HEK293 (cell line): ENCODE measurements around the gene MSL3B.

Experiments
- CTCF ChIA-PET: fragments of 350-600 bp; formaldehyde crosslinking; extraction: SDS; loops from one replicate; lab custom pipeline; 2021; ENCODE audit warnings: antibody characterized with exemption; lab: Yijun Ruan, JAX
- POLR2A ChIA-PET: fragments of 300-600 bp; formaldehyde crosslinking; extraction: SDS; loops from one replicate; lab custom pipeline; 2020; ENCODE audit warnings: antibody characterized with exemption, inconsistent platforms; lab: Yijun Ruan, JAX
- H3K27ac ChIP-seq: fragments of 200-500 bp; sonication (Bioruptor generic); 2 replicates; pipeline ENCODE4 v1.5.1; 2014; ENCODE audit warnings: low read depth, low read length, control low read depth, inconsistent platforms; ENCODE audit errors: extremely low read depth
- H3K36me3 ChIP-seq, 2 experiments: fragments of 200-500 bp in 1 of 2; sonication (Bioruptor generic) in 1 of 2; 1 replicate in 1 of 2; 2 replicates in 1 of 2; pipeline ENCODE4 v1.5.1; 2014 to 2017; ENCODE audit warnings: inconsistent platforms in 2 of 2, low read length in 2 of 2; ENCODE audit not compliant: control insufficient read depth in 2 of 2, insufficient read depth in 1 of 2
- H3K4me1 ChIP-seq: fragments of 200-500 bp; sonication (Bioruptor generic); 2 replicates; pipeline ENCODE4 v1.5.1; 2014; ENCODE audit warnings: mild to moderate bottlenecking, low read length, inconsistent platforms; ENCODE audit not compliant: control insufficient read depth, insufficient read depth
- H3K4me3 ChIP-seq: 2 replicates; pipeline ENCODE4 v1.5.1; 2011; ENCODE audit warnings: low read depth, mild to moderate bottlenecking, control low read depth, low read length, moderate library complexity
- H3K9me3 ChIP-seq: fragments of 200-500 bp; sonication (Bioruptor generic); 2 replicates; pipeline ENCODE4 v1.5.1; 2014; ENCODE audit warnings: low read depth, low read length, inconsistent platforms; ENCODE audit not compliant: control insufficient read depth, insufficient read depth
- KLF7 ChIP-seq: fragments of 450-650 bp; formaldehyde crosslinking; IDR thresholded peaks from 2 replicates; pipeline ENCODE4 v1.5.1; 2016; ENCODE audit warnings: missing biosample characterization, missing genetic modification characterization, borderline replicate concordance
- KLF8 ChIP-seq: fragments of 450-650 bp; formaldehyde crosslinking; IDR thresholded peaks from 2 replicates; pipeline ENCODE4 v1.5.1; 2016; ENCODE audit warnings: missing biosample characterization, missing genetic modification characterization
- SP2 ChIP-seq: fragments of 450-650 bp; formaldehyde crosslinking; IDR thresholded peaks from 2 replicates; pipeline ENCODE4 v1.5.1; 2016; ENCODE audit warnings: missing biosample characterization, missing genetic modification characterization
- ZBTB7A ChIP-seq: fragments of 450-650 bp; formaldehyde crosslinking; IDR thresholded peaks from 2 replicates; pipeline ENCODE4 v1.5.1; 2016; ENCODE audit warnings: low read depth, missing biosample characterization, missing genetic modification characterization
- ZEB2 ChIP-seq: fragments of 450-650 bp; formaldehyde crosslinking; IDR thresholded peaks from 2 replicates; pipeline ENCODE4 v1.5.1; 2016; ENCODE audit warnings: missing biosample characterization, missing genetic modification characterization
- ZNF112 ChIP-seq: fragments of 450-650 bp; formaldehyde crosslinking; IDR thresholded peaks from 2 replicates; pipeline ENCODE4 v1.5.0; 2017; ENCODE audit warnings: missing biosample characterization, missing genetic modification characterization
- ZNF114 ChIP-seq: fragments of 450-650 bp; formaldehyde crosslinking; IDR thresholded peaks from 2 replicates; pipeline ENCODE4 v1.5.0; 2017; ENCODE audit warnings: missing biosample characterization, missing genetic modification characterization
- ZNF121 ChIP-seq: fragments of 450-650 bp; formaldehyde crosslinking; IDR thresholded peaks from 2 replicates; pipeline ENCODE4 v1.5.1; 2016; ENCODE audit warnings: missing biosample characterization, missing genetic modification characterization
- ZNF26 ChIP-seq: fragments of 450-650 bp; formaldehyde crosslinking; IDR thresholded peaks from 2 replicates; pipeline ENCODE4 v1.5.1; 2016; ENCODE audit warnings: missing biosample characterization, missing genetic modification characterization
- ZNF37A ChIP-seq: fragments of 450-650 bp; IDR thresholded peaks from 2 replicates; pipeline ENCODE4 v1.5.1; 2018; ENCODE audit warnings: missing biosample characterization, missing genetic modification characterization
- ZNF394 ChIP-seq: fragments of 450-650 bp; formaldehyde crosslinking; IDR thresholded peaks from 2 replicates; pipeline ENCODE4 v1.5.1; 2016; ENCODE audit warnings: missing biosample characterization, missing genetic modification characterization, mild to moderate bottlenecking, moderate library complexity, borderline replicate concordance
- ZNF501 ChIP-seq: fragments of 450-650 bp; formaldehyde crosslinking; IDR thresholded peaks from 2 replicates; pipeline ENCODE4 v1.5.1; 2016; ENCODE audit warnings: missing biosample characterization, missing genetic modification characterization
- ZNF529 ChIP-seq: fragments of 450-650 bp; formaldehyde crosslinking; IDR thresholded peaks from 2 replicates; pipeline ENCODE4 v1.5.1; 2017; ENCODE audit warnings: missing genetic modification characterization, missing biosample characterization; ENCODE audit not compliant: insufficient replicate concordance
- ZNF549 ChIP-seq: fragments of 450-650 bp; IDR thresholded peaks from 2 replicates; pipeline ENCODE4 v1.5.1; 2018; ENCODE audit warnings: missing biosample characterization, missing genetic modification characterization, mild to moderate bottlenecking, inconsistent platforms, moderate library complexity
- ZNF555 ChIP-seq: fragments of 450-650 bp; formaldehyde crosslinking; conservative IDR thresholded peaks from 2 replicates; pipeline ENCODE4 v1.5.1; 2017; ENCODE audit warnings: missing biosample characterization, mild to moderate bottlenecking, missing genetic modification characterization, inconsistent platforms
- ZNF747 ChIP-seq: fragments of 450-650 bp; formaldehyde crosslinking; IDR thresholded peaks from 2 replicates; pipeline ENCODE4 v1.5.1; 2016; ENCODE audit warnings: missing biosample characterization, missing genetic modification characterization
- ZSCAN4 ChIP-seq: fragments of 450-650 bp; formaldehyde crosslinking; IDR thresholded peaks from 2 replicates; pipeline ENCODE4 v1.5.1; 2017; ENCODE audit warnings: missing biosample characterization, missing genetic modification characterization

MSL3B gene

GRCh38 chr2:233847248-233847898 is 20.8 kb downstream of the MSL3B start:
- ChIA-PET CTCF (interaction anchor here (0.7 to 1.1 kb wide), 2 partner anchors 77 to 399 kb away, joined by 3 read pairs; no protein-coding TSS in a partner anchor), POLR2A (no interaction called here)
- no peak overlapping the region for H3K4me3 ChIP-seq
- no peaks in the 10 kb centered on the region for H3K4me1 ChIP-seq
- H3K36me3 ChIP-seq: peaks cover 66 to 100% of the 10 kb centered on the region in 2 experiments
- no peaks in the 10 kb centered on the region for H3K9me3 ChIP-seq
- TF ChIP-seq ZBTB7A (no peak), ZNF549 (tag by site-specific recombination) (no peak), KLF7 (tag by site-specific recombination) (no peak), ZNF501 (tag by site-specific recombination) (no peak), ZNF394 (no peak), ZNF37A (no peak), ZSCAN4 (tag by site-specific recombination) (no peak), ZNF529 (tag by site-specific recombination) (no peak), KLF8 (tag by site-specific recombination) (no peak), ZNF121 (tag by site-specific recombination) (no peak), ZNF747 (tag by site-specific recombination) (no peak)
- H3K27ac ChIP-seq: no peak overlapping the region

GRCh38 chr2:233846387-233847247 is 21.6 kb downstream of the MSL3B start:
- Histone ChIP-seq H3K27ac (no peak overlapping the region), H3K4me1 (no peaks in the 10 kb centered on the region), H3K36me3 (peaks cover 70 to 100% of the 10 kb centered on the region in 2 experiments), H3K4me3 (no peak overlapping the region), H3K9me3 (no peaks in the 10 kb centered on the region)
- no peak for TF ChIP-seq ZNF112 (tag by site-specific recombination)
- no peak for TF ChIP-seq ZNF555 (tag by site-specific recombination)
- no peak for TF ChIP-seq ZEB2 (tag by site-specific recombination)
- no peak for TF ChIP-seq ZNF26 (tag by site-specific recombination)
- TF ChIP-seq ZNF114: no peak
- no peak for TF ChIP-seq SP2
- TF ChIP-seq, all 188 proteins: peak for 0
- CTCF ChIA-PET: interaction anchor here (0.7 to 1.1 kb wide), 3 partner anchors 8 to 398 kb away, joined by 3 to 4 read pairs (median 3); no protein-coding TSS in a partner anchor
- POLR2A ChIA-PET: interaction anchor here (0.9 to 1.1 kb wide), 2 partner anchors 12 to 14 kb away, joined by 3 to 4 read pairs; no protein-coding TSS in a partner anchor
